Measurements from ENCODE around the gene FHL3. TPM values are rescaled to one million over a fixed set of nuclear protein-coding genes. Genes with fewer than 3 reads are reported as not detected.

FHL3 gene
- total RNA-seq, 4 donors from 2014 or later: 3.0 to 19.1 (median 12.2) TPM

DNA sequence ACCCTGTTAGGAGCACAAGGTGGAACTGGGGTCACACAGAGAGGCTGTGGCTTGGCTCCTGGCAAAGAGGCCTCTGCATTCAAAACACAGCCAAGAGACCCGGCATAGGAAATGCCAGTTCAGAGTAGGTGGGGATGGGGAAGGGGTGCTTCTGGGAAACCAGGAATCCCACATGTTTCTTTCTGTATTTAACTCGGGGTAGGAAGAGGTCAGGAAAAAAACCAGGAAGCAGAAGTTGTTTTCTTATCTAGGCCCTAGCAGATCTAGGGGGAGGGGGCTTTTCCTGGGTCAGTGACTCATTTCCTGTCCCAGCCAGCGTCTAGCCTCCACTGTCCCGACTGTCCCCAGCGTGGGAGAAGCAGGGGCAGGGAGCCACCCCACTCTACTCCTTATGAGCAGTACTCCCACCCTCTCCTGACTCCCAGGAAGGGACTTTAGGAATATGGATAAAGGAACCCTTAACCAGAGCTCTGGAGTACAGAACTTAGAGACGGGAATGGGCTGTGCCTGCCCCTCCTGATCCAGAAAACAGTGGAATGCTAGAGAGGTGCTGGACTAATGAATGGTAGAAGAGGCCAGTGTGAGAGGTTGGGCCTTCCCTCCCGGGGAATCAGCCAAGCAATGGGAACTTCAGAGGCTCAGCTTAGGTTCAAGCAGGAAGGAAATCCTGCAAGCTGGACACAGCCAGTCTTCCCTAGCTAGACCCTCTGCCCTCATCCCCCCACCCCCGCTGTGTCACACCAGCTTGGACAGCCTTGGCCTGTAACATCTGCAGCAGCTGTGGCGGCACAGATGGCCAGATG, 5.7 kb downstream of the FHL3 start:
- peaks cover 23% of the 10 kb centered on the region for H3K27me3 ChIP-seq
- no peaks in the 10 kb centered on the region for H3K9me3 ChIP-seq
- no peaks in the 10 kb centered on the region for H3K36me3 ChIP-seq
- 19 to 25% methylated on average over 3 to 9 of the region's 9 CpGs for WGBS, 2 donors (ENCODE audit: low coverage in 1 of 2)
- peaks cover 38 to 79% (median 60%) of the 10 kb centered on the region in 4 donors for H3K4me1 ChIP-seq
- no peak overlapping the region for H3K4me3 ChIP-seq
- H3K27ac ChIP-seq: peak overlapping the region; percentile 80 to 94 (median 90)
- no peak for TF ChIP-seq POLR2A (IDR thresholded peaks at IDR 0.05)
- TF ChIP-seq, protein P1, sequence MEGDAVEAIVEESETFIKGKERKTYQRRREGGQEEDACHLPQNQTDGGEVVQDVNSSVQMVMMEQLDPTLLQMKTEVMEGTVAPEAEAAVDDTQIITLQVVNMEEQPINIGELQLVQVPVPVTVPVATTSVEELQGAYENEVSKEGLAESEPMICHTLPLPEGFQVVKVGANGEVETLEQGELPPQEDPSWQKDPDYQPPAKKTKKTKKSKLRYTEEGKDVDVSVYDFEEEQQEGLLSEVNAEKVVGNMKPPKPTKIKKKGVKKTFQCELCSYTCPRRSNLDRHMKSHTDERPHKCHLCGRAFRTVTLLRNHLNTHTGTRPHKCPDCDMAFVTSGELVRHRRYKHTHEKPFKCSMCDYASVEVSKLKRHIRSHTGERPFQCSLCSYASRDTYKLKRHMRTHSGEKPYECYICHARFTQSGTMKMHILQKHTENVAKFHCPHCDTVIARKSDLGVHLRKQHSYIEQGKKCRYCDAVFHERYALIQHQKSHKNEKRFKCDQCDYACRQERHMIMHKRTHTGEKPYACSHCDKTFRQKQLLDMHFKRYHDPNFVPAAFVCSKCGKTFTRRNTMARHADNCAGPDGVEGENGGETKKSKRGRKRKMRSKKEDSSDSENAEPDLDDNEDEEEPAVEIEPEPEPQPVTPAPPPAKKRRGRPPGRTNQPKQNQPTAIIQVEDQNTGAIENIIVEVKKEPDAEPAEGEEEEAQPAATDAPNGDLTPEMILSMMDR (IDR thresholded peaks at IDR 0.05): no peak
- intact Hi-C loops (cut with DNase I; ENCODE audit: low total_unique reads): no loop called here
- in situ Hi-C loops (cut with MboI; ENCODE audit: low pct_ligation_motif_present in 1 of 4, low pct_unique_long_range_greater_than_20kb in 1 of 4, low sequenced_read_pairs in 3 of 4): no loop called here
- DNase-seq: no peak

DNA sequence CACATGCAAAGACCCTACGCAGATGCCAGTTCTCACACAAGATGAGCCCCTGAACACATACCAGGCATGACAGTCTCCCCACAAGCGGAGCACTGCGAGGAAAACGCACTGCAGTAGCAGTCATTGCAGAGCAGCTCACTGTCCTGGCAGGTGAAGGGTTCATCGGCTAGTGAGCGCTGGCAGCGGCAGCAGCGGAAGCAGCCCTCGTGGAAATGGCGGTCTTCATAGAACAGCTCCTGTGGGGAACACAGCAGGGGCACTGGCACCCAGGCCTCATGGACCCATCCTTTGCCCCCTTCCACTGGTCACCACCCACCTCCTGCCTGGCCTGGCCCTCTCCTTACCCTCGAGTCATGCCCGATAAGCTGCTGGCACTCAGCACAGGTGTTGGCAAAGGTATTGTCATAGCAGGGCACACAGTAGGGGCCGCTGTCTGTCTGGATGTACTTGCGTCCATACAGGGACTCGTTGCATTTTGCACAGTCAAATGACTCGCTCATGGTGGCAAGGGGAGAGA, 6.3 kb downstream of the FHL3 start:
- peaks cover 38 to 74% (median 58%) of the 10 kb centered on the region in 4 donors for H3K4me1 ChIP-seq
- H3K9me3 ChIP-seq: no peaks in the 10 kb centered on the region
- H3K27ac ChIP-seq: peak overlapping the region; percentile 80 to 94 (median 90)
- 77% methylated on average over 16 of the region's 16 CpGs; no CpG with 5 or more reads in 1 of the 2 donors for WGBS, 2 donors (ENCODE audit: low coverage in 1 of 2)
- in situ Hi-C loops (cut with MboI; ENCODE audit: low pct_ligation_motif_present in 1 of 4, low pct_unique_long_range_greater_than_20kb in 1 of 4, low sequenced_read_pairs in 3 of 4): no loop called here
- H3K4me3 ChIP-seq: no peak overlapping the region
- intact Hi-C loops (cut with DNase I; ENCODE audit: low total_unique reads): no loop called here
- TF ChIP-seq, protein P1 (IDR thresholded peaks at IDR 0.05): no peak
- TF ChIP-seq POLR2AphosphoS5 (IDR thresholded peaks at IDR 0.05) (no peak), POLR2A (IDR thresholded peaks at IDR 0.05) (no peak), EP300 (IDR thresholded peaks at IDR 0.05; ENCODE audit: low read depth) (no peak)
- DNase-seq: no peak
- peaks cover 17% of the 10 kb centered on the region for H3K27me3 ChIP-seq
- H3K36me3 ChIP-seq: no peaks in the 10 kb centered on the region

DNA sequence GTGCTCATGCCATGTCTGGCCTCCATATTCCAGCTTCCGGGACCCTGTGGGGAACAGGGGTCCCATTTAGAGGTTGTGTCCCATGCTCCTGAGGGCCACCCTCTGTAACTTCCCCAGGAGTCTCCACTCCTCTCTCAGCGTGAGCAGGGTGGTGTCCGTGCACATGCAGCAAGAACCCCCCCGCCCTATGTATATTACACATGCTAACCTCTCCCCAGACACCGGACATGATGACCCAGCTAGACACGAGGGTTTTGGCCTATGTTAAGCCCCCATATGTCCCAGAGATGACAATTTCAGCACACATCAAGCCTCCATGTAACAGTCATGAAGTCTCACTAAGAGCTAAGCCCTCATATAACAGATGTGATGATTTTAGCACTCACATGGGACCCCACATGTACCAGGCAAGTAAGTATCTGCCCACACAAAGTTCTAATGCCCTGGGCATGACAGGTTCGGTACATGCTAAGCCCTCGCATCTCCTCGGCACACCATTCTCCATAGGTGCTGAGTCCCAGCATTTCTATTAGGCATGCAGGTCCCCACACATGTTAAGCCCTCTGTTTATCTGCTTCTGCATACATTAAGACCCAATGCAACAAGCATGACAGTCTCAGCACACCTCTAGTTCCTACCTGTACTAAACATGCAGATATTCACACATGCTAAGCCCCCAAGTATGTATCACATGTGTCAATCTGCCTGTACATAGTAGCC, 7.1 kb downstream of the FHL3 start:
- Histone ChIP-seq H3K9me3 (no peaks in the 10 kb centered on the region), H3K27me3 (peaks cover 10% of the 10 kb centered on the region), H3K36me3 (no peaks in the 10 kb centered on the region), H3K4me3 (no peak overlapping the region), H3K27ac (peak overlapping the region; percentile 80 to 94 (median 90)), H3K4me1 (peaks cover 32 to 68% (median 52%) of the 10 kb centered on the region in 4 donors)
- DNase-seq: no peak
- no peak for TF ChIP-seq POLR2A (IDR thresholded peaks at IDR 0.05)
- TF ChIP-seq EP300 (IDR thresholded peaks at IDR 0.05; ENCODE audit: low read depth): no peak
- TF ChIP-seq POLR2AphosphoS5 (IDR thresholded peaks at IDR 0.05): no peak
- in situ Hi-C loops (cut with MboI; ENCODE audit: low pct_ligation_motif_present in 1 of 4, low pct_unique_long_range_greater_than_20kb in 1 of 4, low sequenced_read_pairs in 3 of 4): no loop called here
- intact Hi-C loops (cut with DNase I; ENCODE audit: low total_unique reads): no loop called here
- 70 to 82% methylated on average over 4 to 9 of the region's 9 CpGs for WGBS, 2 donors (ENCODE audit: low coverage in 1 of 2)

DNA sequence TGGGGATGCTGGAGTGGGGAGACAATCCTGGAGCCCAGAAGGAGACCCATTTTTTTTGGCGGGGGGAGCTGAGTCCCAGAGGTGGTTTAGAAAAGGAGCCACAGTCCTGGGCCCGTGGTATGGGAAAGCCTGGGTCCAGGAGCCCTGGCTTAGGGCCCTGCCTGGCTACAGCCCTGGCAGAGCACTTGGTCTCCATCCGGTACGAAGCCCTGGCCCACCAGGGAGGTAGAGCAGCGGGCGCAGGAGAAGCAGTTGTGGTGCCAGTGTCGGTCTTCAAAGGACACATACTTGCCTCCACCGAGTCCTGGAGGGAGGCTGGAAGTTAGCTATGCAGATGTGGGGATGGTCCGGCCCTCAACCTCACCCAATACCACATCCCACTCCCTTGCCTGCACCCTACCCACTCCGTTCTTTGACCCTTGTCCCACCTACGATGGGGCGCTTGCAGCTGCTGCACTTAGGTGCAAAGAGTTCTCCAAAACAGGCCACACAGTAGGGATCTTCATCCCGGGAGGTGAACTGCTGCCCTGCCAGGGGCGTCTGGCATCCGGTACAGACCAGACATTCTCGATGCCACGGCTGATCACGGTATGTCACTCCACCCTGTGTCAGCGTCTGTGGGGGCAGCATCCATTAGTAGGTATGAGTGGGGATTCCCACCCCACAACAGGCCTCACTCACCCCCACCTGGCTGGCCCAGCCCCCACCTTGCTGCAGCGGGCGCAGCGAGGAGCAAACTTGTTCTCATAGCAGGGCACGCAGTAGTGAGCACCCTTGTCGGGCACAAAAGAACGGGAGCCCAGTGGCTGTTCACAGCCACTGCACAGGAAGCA, 7.8 kb downstream of the FHL3 start:
- WGBS, 2 donors (ENCODE audit: low coverage in 1 of 2): 86% methylated on average over 25 of the region's 25 CpGs; no CpG with 5 or more reads in 1 of the 2 donors

More for the DNA sequence above, 7.8 kb downstream of the FHL3 start:
- intact Hi-C loops (cut with DNase I; ENCODE audit: low total_unique reads): no loop called here
- Histone ChIP-seq H3K4me1 (peaks cover 30 to 60% (median 49%) of the 10 kb centered on the region in 4 donors), H3K27me3 (peaks cover 7% of the 10 kb centered on the region), H3K27ac (peak overlapping the region; percentile 82 to 94 (median 90)), H3K4me3 (no peak overlapping the region), H3K36me3 (no peaks in the 10 kb centered on the region), H3K9me3 (no peaks in the 10 kb centered on the region)
- DNase-seq: no peak
- in situ Hi-C loops (cut with MboI; ENCODE audit: low pct_ligation_motif_present in 1 of 4, low pct_unique_long_range_greater_than_20kb in 1 of 4, low sequenced_read_pairs in 3 of 4): no loop called here
- TF ChIP-seq EP300 (IDR thresholded peaks at IDR 0.05; ENCODE audit: low read depth): no peak
- TF ChIP-seq POLR2AphosphoS5 (IDR thresholded peaks at IDR 0.05): no peak
- TF ChIP-seq POLR2A (IDR thresholded peaks at IDR 0.05): no peak
- TF ChIP-seq, protein P1 (IDR thresholded peaks at IDR 0.05): no peak
